Stimulated activated CD8-positive, alpha-beta memory T cell treated with anti-CD3 and anti-CD28 coated beads, Interleukin-2, amount 100 ng/mL, for 1 hour (primary cell): ENCODE results near the gene PPP1R3G.
A peak's percentile ranks its signal among the peaks of the same experiment; 100 is the strongest.
"Not testable (repeated sequence)": the region's sequence is repeated elsewhere in the genome, so short reads cannot be mapped to it uniquely, and the experiment has no call there.

Experiments
- DNase-seq, 2 donors: peaks; one replicate each; pipeline ENCODE4 v3.0.0-alpha.2; 2020; ENCODE audit warnings: low read depth in 2 of 2

PPP1R3G gene

DNA sequence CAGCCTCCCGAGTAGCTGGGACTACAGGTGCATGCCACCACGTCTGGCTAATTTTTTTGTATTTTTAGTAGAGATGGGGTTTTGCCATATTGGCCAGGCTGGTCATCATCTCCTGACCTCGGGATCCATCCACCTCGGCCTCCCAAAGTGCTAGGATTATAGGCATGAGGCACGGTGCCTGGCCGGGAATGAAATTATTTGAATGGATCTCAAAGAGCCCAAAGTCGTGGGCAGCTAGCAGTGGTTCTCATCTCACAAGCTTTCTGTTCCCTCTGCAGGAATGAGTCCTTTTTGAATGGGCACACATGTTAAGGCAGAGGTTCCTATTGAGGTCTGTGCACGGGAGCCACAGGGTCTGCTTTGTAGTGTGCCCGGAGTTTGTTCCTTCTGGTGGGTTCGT is 34.9 kb downstream of the PPP1R3G start:
- DNase-seq, result no peak

- DNase-seq, result not testable (repeated sequence)
Observed at GRCh38 chr6:5120543-5120942, 35.4 kb downstream of the PPP1R3G start.

GRCh38 chr6:5121479-5121878 is 36.3 kb downstream of the PPP1R3G start:
- DNase-seq, result no peak

GRCh38 chr6:5121956-5122355 is 36.8 kb downstream of the PPP1R3G start:
- no peak for DNase-seq

DNA sequence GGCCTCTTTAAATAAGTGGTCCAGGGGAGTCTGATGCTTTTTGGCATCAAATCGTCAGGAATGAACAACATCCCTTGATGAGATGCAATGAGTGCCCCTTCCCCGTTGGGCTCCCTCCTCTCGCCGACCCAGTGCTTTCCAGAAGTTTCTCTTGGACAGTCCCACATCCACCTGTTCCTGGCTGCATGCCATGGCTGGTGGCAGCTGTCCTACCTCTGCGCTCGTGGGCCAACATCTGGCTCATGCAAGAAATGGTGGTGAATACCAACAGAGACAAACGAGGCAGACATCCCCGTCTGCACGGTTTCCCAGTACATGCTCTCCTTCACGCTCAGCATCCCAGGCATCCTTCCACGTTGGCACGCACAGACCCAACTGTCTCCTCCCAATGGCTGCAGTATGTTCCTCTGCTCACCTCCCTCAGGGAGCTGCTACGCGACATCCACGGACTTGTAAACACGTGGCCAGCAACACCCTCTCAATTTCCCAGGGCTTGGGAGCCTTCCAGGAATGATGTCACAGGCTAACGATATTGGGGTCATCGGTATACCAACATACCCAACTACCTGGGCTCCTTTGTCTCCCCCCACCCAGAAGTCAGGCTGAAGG is 37.5 kb downstream of the PPP1R3G start:
- no peak for DNase-seq

DNA sequence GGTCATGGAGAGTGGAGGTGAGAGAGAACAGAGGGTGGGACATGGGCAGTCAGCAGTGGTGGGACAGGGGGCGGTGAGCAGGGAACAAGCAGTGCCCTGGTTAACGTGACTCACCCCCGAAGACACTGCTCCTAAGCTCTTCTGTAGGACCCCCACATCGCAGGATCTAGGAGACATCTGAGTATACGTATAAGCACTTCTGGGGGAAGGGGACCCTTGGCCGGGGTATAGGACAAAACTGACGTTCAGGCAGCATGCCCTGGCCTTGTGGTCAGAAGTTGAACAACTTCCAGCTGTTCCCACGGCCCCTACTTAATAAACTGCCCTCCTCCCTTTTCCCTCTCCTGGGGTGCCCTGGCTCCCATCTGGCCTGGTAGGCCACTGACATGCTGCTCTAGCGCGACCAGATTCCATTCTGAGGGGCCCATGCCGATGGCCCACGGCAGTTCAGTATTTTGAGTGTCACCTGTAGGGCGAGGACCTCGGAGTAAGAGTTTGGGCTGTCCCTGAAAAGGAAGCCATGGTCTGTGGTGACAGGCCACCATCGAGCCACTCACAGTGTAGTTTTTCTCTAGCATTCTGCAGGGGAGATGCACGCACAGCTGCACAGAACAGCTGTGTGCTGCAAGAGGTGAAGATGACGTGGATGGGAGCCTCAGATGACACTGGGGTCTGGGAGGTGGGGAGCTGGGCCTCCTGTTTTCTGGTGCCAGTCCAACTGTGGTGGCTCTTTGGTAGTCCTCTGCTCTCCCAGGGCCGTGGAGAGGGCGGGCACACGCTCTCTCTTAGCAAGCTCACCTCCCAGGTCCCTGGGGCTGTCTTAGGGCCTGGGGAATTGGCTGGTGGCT is 38.4 kb downstream of the PPP1R3G start:
- no peak for DNase-seq

GRCh38 chr6:5124526-5124925 is 39.4 kb downstream of the PPP1R3G start:
- DNase-seq, result no peak

DNA sequence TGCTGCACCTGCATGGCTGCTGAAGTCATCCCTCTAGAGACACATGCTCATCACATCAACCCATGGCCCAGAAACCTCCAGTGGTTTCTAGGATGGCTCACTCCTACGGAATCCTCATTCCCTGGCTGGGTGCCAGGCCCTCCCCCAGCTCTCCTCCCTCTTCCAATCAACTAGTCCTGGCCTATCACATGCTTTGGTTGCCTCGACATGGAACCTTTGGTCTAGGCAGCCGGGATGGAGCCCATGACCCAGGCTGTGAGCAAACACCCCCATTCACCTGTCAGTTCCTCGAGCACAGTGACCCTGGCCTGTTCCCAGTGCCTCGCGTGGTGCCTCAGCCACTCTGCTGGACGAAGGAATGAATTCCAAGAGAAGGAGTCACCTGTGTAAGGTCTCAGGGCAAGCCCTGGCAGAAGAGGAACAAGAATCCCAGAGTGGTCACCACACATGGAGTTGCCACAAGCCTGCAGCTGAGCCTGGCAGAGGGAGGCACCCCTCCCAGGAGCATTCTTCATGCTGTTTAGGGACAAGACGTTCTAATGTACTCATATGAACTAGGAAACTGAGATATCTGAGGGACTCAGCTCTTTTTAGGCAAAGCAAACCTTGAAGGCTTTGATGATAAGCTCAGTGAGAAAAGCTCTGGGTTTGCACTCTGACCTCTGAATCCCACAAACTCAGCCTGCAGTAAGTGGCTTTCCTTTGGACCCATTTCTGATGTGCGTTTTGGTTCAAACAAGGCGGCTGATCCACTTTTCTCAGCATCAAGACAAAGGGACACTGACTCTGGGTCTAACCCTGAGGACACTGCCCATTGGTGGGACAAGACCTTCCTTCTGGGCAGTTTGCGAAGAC is 40.2 kb downstream of the PPP1R3G start:
- DNase-seq, result no peak

- DNase-seq, result no peak
Observed at GRCh38 chr6:5126214-5126613, 41.1 kb downstream of the PPP1R3G start.

DNA sequence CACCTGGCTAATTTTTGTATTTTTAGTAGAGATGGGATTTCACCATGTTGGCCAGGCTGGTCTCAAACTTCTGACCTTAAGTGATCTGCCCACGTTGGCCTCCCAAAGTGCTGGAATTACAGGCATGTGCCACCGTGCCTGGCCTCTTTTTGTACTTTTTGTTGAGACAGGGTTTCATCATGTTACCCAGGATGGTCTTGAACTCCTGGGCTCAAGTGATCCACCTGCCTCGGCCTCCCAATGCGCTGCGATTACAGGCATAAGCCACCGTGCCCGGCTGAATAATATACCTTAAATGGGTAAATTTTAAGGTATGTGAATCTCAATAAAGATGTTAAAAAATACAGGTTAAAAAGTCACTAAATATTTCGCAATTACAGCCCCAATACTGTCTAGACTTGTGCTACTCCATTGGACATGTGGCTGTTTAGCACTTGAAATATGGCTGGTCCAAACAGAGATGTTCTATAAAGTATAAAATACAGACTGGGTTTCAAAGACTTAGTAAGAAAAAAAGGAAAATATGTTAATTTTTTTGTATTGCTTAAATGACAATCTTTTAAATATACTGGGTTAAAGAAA is 42.1 kb downstream of the PPP1R3G start:
- no peak for DNase-seq

DNA sequence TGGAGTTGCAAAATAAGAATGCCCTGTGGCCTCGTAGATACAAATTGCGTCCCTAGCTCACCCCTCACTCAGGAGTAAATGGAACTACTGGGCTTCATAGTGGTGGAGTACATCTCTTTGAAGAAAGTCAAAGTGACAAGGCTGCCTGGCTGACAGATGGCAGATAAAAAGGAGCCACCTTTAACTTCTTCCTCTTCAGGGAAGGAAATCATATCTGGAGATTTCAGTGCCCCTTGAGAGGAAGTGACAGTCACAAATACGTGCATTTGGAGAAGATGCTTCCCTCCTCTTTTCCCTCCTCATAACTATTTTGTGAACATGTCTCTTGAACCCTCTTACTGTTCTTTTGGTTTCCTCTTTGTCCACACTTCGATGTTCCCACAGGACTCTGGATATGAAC is 43.2 kb downstream of the PPP1R3G start:
- DNase-seq, result no peak

DNA sequence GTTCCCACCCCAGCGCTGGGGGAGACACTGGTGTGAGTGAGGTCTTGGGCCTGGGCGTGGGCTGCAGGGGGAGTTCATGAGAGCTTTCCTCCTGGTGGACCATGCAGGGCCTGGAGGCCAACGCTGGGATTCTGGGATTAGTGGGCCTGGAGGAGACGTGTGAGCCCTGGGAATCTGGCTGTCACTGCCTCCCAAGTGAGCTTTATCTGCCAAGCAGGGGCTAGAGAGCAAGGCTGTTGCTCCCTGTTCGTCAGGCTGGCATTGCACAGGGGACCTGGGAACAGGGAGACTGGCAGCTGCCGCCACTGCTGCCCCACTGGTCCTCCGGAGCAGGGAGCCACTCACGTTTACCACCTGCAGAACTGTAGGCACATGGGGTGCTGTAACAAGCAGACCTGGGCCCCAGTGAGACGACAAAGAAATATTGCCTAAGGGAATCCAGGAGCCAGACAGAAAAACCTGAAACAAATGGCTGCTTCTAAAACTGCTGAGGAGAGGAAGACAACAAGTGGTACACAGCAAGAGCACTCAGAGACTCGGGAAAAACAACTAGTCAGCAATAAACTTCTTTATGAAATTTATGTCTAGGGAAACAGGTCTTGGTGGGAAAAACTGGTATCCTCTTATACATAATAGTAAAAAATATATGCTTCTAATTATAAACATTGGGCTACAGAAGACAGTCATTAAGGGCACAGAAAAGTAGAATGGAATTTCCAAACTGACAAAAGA is 45.2 kb downstream of the PPP1R3G start:
- no peak for DNase-seq

DNA sequence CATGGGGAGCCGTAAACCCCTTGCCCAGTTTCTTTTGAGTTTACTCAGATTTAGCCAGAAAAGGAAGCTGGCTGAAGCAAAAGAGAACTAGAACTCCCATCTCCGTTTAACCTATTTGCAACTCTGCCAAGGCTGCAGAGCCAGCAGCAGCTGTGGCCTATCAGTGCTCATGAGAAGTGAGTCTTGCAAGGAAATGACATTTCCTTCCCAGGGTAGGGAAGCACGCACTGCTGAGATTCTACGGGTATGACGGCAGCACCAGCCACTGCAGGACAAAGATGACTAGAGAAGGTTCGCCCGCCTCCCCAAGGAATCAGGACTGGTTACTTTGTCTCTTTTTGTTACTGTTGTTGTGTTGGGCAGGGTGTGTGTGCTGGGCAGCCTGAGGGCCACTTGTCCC is 47.6 kb downstream of the PPP1R3G start:
- no peak for DNase-seq

GRCh38 chr6:5133943-5134342 is 48.8 kb downstream of the PPP1R3G start:
- no peak for DNase-seq

- peak; percentile 5 to 21 for DNase-seq
Observed at GRCh38 chr6:5135788-5136376, 50.7 kb downstream of the PPP1R3G start.

- DNase-seq, result no peak
Observed at GRCh38 chr6:5136851-5137250, 51.7 kb downstream of the PPP1R3G start.
